OCI-LY3 (cell line): Measurements from ENCODE around the gene CSNK1G2.

Experiments
- CTCF ChIP-seq: fragments of 200-600, 300-600 bp; sonication (generic); IDR thresholded peaks from 2 replicates; pipeline ENCODE4 v1.5.1; 2014; ENCODE audit warnings: antibody characterized with exemption, low read length, low read depth
- EZH2phosphoT487 ChIP-seq: fragments of 200-600 bp; shearing (Covaris generic); IDR thresholded peaks from 2 replicates; pipeline ENCODE4 v1.6.1; 2018; ENCODE audit warnings: antibody characterized with exemption, mixed run types, low read depth

DNA sequence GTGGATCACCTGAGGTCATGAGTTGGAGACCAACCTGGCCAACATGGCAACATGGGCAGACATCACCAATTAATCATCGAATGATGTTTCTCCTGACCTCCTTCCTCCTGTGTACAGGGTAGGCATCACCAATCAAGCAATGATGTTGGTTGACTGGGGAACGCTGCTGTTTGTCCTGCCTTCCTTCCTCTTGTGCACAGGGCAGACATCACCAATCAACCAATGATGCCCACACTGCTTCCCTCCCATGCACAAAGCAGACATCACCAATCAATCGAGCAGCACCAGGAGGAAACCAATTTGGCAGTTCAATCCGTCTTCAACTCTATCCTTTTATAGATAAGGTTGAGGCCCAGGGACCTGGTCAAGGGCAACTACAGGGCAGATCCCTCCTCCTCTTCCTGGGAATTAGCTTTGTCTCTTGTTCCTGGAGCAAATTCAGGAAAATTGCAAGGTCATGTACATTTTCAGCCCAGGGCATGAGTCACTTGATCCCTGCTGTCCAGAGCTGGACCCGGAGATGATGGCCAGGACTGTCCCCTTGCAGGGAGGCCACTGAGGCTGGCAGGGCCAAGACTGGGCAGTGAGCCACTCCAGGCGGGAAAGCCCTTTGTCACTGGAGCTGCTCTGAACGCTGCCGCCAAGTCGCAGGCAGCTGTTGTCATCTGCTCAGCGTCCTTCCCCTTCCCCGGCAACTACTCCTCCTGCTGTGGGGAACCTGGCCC lies 5.3 kb upstream of the CSNK1G2 start:
- TF ChIP-seq CTCF (no peak), EZH2phosphoT487 (no peak)
